ENCODE results near the gene CENPT. TPM values are rescaled to one million over a fixed set of nuclear protein-coding genes. Genes with fewer than 3 reads are reported as not detected.
A peak's percentile ranks its signal among the peaks of the same experiment; 100 is the strongest.

The CENPT gene
- total and polyA plus RNA-seq, 2 of the 13 experiments (the other 11 are each of a cell fraction or from before 2014, with no cell fraction given): 40.9 to 43.3 TPM

GRCh38 chr16:67807148-67807682 is 40.3 kb downstream of the CENPT start (continued):
- 0 out of 2 replicates have a peak, but pooled peaks have one; percentile 53 for TF ChIP-seq REPIN1 (CRISPR knock-in tag; IDR thresholded peaks at IDR 0.05; ENCODE audit: borderline replicate concordance, low read depth)
- 0 out of 2 replicates have a peak, but pooled peaks have one; percentile 11 for TF ChIP-seq CBX5 (CRISPR knock-in tag; IDR thresholded peaks at IDR 0.05; ENCODE audit: borderline replicate concordance)
- TF ChIP-seq ZNF713 (CRISPR knock-in tag; IDR thresholded peaks at IDR 0.05): 0 out of 2 replicates have a peak, but pooled peaks have one; percentile 44
- TF ChIP-seq ZNF629 (CRISPR knock-in tag; conservative IDR thresholded peaks at IDR 0.05): no peak
- TF ChIP-seq ZNF780A (CRISPR knock-in tag; IDR thresholded peaks at IDR 0.05): 0 out of 2 replicates have a peak, but pooled peaks have one; percentile 44
- TF ChIP-seq FOXP4 (CRISPR knock-in tag; IDR thresholded peaks at IDR 0.05): 0 out of 2 replicates have a peak, but pooled peaks have one; percentile 14
- TF ChIP-seq NCOA2 (CRISPR knock-in tag; IDR thresholded peaks at IDR 0.05): no peak
- peak; percentile 37; the same call in 1 of the 2 replicates for TF ChIP-seq RAD21 (CRISPR knock-in tag; IDR thresholded peaks at IDR 0.05)
- 0 out of 2 replicates have a peak, but pooled peaks have one; percentile 76 for TF ChIP-seq ZBTB34 (CRISPR knock-in tag; IDR thresholded peaks at IDR 0.05)
- TF ChIP-seq ZNF605 (CRISPR knock-in tag; IDR thresholded peaks at IDR 0.05): peak; percentile 72; the same call in 1 of the 2 replicates
- TF ChIP-seq ARNTL (CRISPR knock-in tag; IDR thresholded peaks at IDR 0.05): peak; percentile 23; the same call in 1 of the 2 replicates
- TF ChIP-seq SMAD1 (CRISPR knock-in tag; IDR thresholded peaks at IDR 0.05; ENCODE audit: borderline replicate concordance, low read depth): peak; percentile 62; the same call in 1 of the 2 replicates
- 0 out of 2 replicates have a peak, but pooled peaks have one; percentile 19 for TF ChIP-seq PRDM4 (CRISPR knock-in tag; IDR thresholded peaks at IDR 0.05; ENCODE audit: borderline replicate concordance)
- 0 out of 2 replicates have a peak, but pooled peaks have one; percentile 57 for TF ChIP-seq ZNF782 (CRISPR knock-in tag; IDR thresholded peaks at IDR 0.05; ENCODE audit: borderline replicate concordance)
- TF ChIP-seq FOXP1 (IDR thresholded peaks at IDR 0.05): no peak
- peak; percentile 6; the same call in 1 of the 2 replicates for TF ChIP-seq FOXP1 (CRISPR knock-in tag; IDR thresholded peaks at IDR 0.05)
- 0 out of 2 replicates have a peak, but pooled peaks have one; percentile 12 for TF ChIP-seq ZNF24 (IDR thresholded peaks at IDR 0.05)
- no peak for TF ChIP-seq ZNF121 (CRISPR knock-in tag; IDR thresholded peaks at IDR 0.05)
- TF ChIP-seq ZNF136 (CRISPR knock-in tag; IDR thresholded peaks at IDR 0.05; ENCODE audit: low read depth): no peak
- no peak for TF ChIP-seq FOXA3 (CRISPR knock-in tag; IDR thresholded peaks at IDR 0.05)
- TF ChIP-seq ZBTB20 (CRISPR knock-in tag; IDR thresholded peaks at IDR 0.05; ENCODE audit: borderline replicate concordance, low read depth): 0 out of 2 replicates have a peak, but pooled peaks have one; percentile 21
- peak; percentile 17; the same call in 1 of the 2 replicates for TF ChIP-seq KDM2A (CRISPR knock-in tag; IDR thresholded peaks at IDR 0.05; ENCODE audit: borderline replicate concordance, low read depth)
- TF ChIP-seq ZNF232 (CRISPR knock-in tag; IDR thresholded peaks at IDR 0.05; ENCODE audit: borderline replicate concordance): 0 out of 2 replicates have a peak, but pooled peaks have one; percentile 23
- no peak for TF ChIP-seq ZNF75D (CRISPR knock-in tag; IDR thresholded peaks at IDR 0.05; ENCODE audit: borderline replicate concordance)
- TF ChIP-seq ZNF577 (CRISPR knock-in tag; IDR thresholded peaks at IDR 0.05; ENCODE audit: borderline replicate concordance, low read depth): no peak
